CD4-positive, alpha-beta T cell (primary cell): ENCODE results near the gene GSAP. TPM values are rescaled to one million over a fixed set of nuclear protein-coding genes. Genes with fewer than 3 reads are reported as not detected.

ENCODE experiments used
- ATAC-seq: fragments of 200-7000 bp; cut with Tn5 transposase; one replicate; pipeline ENCODE4 v1.10.0; 2022; ENCODE audit warnings: mild to moderate bottlenecking; ENCODE audit not compliant: poor library complexity
- CTCF ChIA-PET: fragments of 350-600 bp; sonication (Branson Sonifier 250); formaldehyde crosslinking; loops from one replicate; lab custom pipeline; 2021; ENCODE audit warnings: antibody characterized with exemption, inconsistent platforms; lab: Charles Lee
- POLR2A ChIA-PET: fragments of 350-600 bp; sonication (Branson Sonifier 250); formaldehyde crosslinking; loops from one replicate; lab custom pipeline; 2021; ENCODE audit warnings: antibody characterized with exemption, inconsistent platforms; lab: Charles Lee
- DNase-seq, 14 experiments: peaks; one replicate each; pipeline ENCODE4 v3.0.0-alpha.2; 2013 to 2020; ENCODE audit warnings: mixed read lengths in 2 of 14
- H3K27ac ChIP-seq, 2 donors: one replicate each; pipeline versions ENCODE4 v1.5.1 to v1.7.0; 2013; ENCODE audit warnings: low read length in 2 of 2, low read depth in 1 of 2, mild to moderate bottlenecking in 1 of 2
- H3K27me3 ChIP-seq, 2 experiments: 1 replicate in 1 of 2; 2 replicates in 1 of 2; pipeline versions ENCODE4 v1.6.1 to v1.7.0; 2013; ENCODE audit warnings: low read length in 2 of 2, control low read depth in 1 of 2, mild to moderate bottlenecking in 1 of 2, moderate library complexity in 1 of 2; ENCODE audit not compliant: insufficient read depth in 2 of 2, control insufficient read depth in 1 of 2
- H3K36me3 ChIP-seq: one replicate; pipeline ENCODE4 v1.6.1; 2013; ENCODE audit warnings: low read length, control low read depth; ENCODE audit not compliant: insufficient read depth
- H3K4me1 ChIP-seq: one replicate; pipeline ENCODE4 v1.6.1; 2013; ENCODE audit warnings: low read length, control low read depth; ENCODE audit not compliant: insufficient read depth
- H3K4me3 ChIP-seq: one replicate; pipeline ENCODE4 v1.5.1; 2013; ENCODE audit warnings: mild to moderate bottlenecking, low read length, moderate library complexity
- H3K9me3 ChIP-seq, 2 experiments: 1 replicate in 1 of 2; 2 replicates in 1 of 2; pipeline versions ENCODE4 v1.6.1 to v1.7.0; 2013; ENCODE audit warnings: low read length in 2 of 2, mild to moderate bottlenecking in 2 of 2, control low read depth in 1 of 2, moderate library complexity in 1 of 2; ENCODE audit not compliant: control insufficient read depth in 1 of 2, insufficient read depth in 1 of 2
- H3K27ac Mint-ChIP-seq: one replicate; pipeline ENCODE4 v1.8.0; 2020; ENCODE audit warnings: mixed read lengths
- H3K27me3 Mint-ChIP-seq: one replicate; pipeline ENCODE4 v1.8.0; 2021; ENCODE audit warnings: mixed read lengths
- H3K36me3 Mint-ChIP-seq: one replicate; pipeline ENCODE4 v1.8.0; 2021; ENCODE audit warnings: low read depth, mixed read lengths
- H3K4me1 Mint-ChIP-seq: one replicate; pipeline ENCODE4 v1.8.0; 2021; ENCODE audit warnings: low read depth, mixed read lengths
- H3K4me3 Mint-ChIP-seq: one replicate; pipeline ENCODE4 v1.8.0; 2020; ENCODE audit warnings: mild to moderate bottlenecking, mixed read lengths
- H3K9me3 Mint-ChIP-seq: one replicate; pipeline ENCODE4 v1.8.0; 2020; ENCODE audit warnings: mixed read lengths
- CTCF ChIP-seq: fragments of 200-600 bp; IDR thresholded peaks from one replicate; pipeline ENCODE4 v1.8.0; 2022; ENCODE audit warnings: antibody characterized with exemption, mild to moderate bottlenecking
- intact Hi-C, 2 experiments: fragments of 100-400 bp; cut with DNase I in 1 of 2; cut with micrococcal nuclease in 1 of 2; formaldehyde crosslinking; loops; one replicate each; pipeline versions ENCODE4 v1.15.1 to v1.9.0; 2023 to 2025; cut with DNase I, micrococcal nuclease
- total RNA-seq, 174 experiments: library from RNA in 2 of 174; stranded (reverse) in 2 of 174; gene quantifications; one replicate each; pipeline ENCODE4 v1.2.3 and lab custom pipeline; 2021 to 2026

The GSAP gene
- total RNA-seq, 2 experiments from 2014 or later: 19.1 to 19.5 TPM

GRCh38 chr7:77443042-77443441 lies 26.9 kb upstream of the GSAP start:
- peaks cover 11% of the 10 kb centered on the region for H3K4me1 Mint-ChIP-seq
- no peaks in the 10 kb centered on the region for H3K27me3 ChIP-seq
- no peaks in the 10 kb centered on the region for H3K36me3 Mint-ChIP-seq
- no peak overlapping the region for H3K4me3 Mint-ChIP-seq
- no peak overlapping the region for H3K4me3 ChIP-seq
- H3K27ac Mint-ChIP-seq: no peak overlapping the region
- POLR2A ChIA-PET: no interaction called here
- CTCF ChIA-PET: no interaction called here
- H3K9me3 ChIP-seq: no peaks in the 10 kb centered on the region
- H3K36me3 ChIP-seq: no peaks in the 10 kb centered on the region
- H3K4me1 ChIP-seq: no peaks in the 10 kb centered on the region
- TF ChIP-seq CTCF: no peak
- intact Hi-C loops: no loop called here
- no peak for ATAC-seq
- H3K9me3 Mint-ChIP-seq: no peaks in the 10 kb centered on the region
- DNase-seq: no peak
- H3K27me3 Mint-ChIP-seq: no peaks in the 10 kb centered on the region
- H3K27ac ChIP-seq: no peak overlapping the region

- ChIA-PET POLR2A (no interaction called here), CTCF (interaction anchor here (0.6 kb wide), 1 partner anchor 12 kb away, joined by 3 read pairs; no protein-coding TSS in a partner anchor)
- H3K4me3 ChIP-seq: no peak overlapping the region
- H3K4me1 ChIP-seq: no peaks in the 10 kb centered on the region
- TF ChIP-seq CTCF: no peak
- intact Hi-C loops: no loop called here
- DNase-seq (peak in 1 of 14 experiments; percentile 25), ATAC-seq (no peak)
- H3K27me3 ChIP-seq: no peaks in the 10 kb centered on the region
- no peaks in the 10 kb centered on the region for H3K9me3 ChIP-seq
- Mint-ChIP-seq H3K36me3 (no peaks in the 10 kb centered on the region), H3K9me3 (no peaks in the 10 kb centered on the region), H3K27ac (no peak overlapping the region), H3K27me3 (no peaks in the 10 kb centered on the region), H3K4me1 (peaks cover 8% of the 10 kb centered on the region), H3K4me3 (no peak overlapping the region)
- no peaks in the 10 kb centered on the region for H3K36me3 ChIP-seq
- no peak overlapping the region for H3K27ac ChIP-seq
These were observed 26.5 kb upstream of the GSAP start for GRCh38 chr7:77442636-77443035.

- ATAC-seq (no peak), DNase-seq (no peak)
- H3K4me3 Mint-ChIP-seq: no peak overlapping the region
- intact Hi-C loops: no loop called here
- Histone ChIP-seq H3K36me3 (no peaks in the 10 kb centered on the region), H3K4me1 (no peaks in the 10 kb centered on the region), H3K27ac (no peak overlapping the region), H3K4me3 (no peak overlapping the region), H3K9me3 (no peaks in the 10 kb centered on the region), H3K27me3 (no peaks in the 10 kb centered on the region)
- ChIA-PET CTCF (no interaction called here), POLR2A (no interaction called here)
- TF ChIP-seq CTCF: no peak
- no peaks in the 10 kb centered on the region for H3K9me3 Mint-ChIP-seq
- H3K27me3 Mint-ChIP-seq: no peaks in the 10 kb centered on the region
- no peaks in the 10 kb centered on the region for H3K36me3 Mint-ChIP-seq
- H3K27ac Mint-ChIP-seq: no peak overlapping the region
- H3K4me1 Mint-ChIP-seq: no peaks in the 10 kb centered on the region
These were observed 24.9 kb upstream of the GSAP start for GRCh38 chr7:77441046-77441445.
